HG03135 (cell line): ENCODE results near the gene ASAP3.
A peak's percentile ranks its signal among the peaks of the same experiment; 100 is the strongest.

Experiments used
- ATAC-seq: cut with Tn5 transposase; IDR thresholded peaks from one replicate; pipeline ENCODE4 v1.9.1; 2021; ENCODE audit warnings: mild to moderate bottlenecking, moderate library complexity; ENCODE audit not compliant: unreplicated experiment

Gene ASAP3

DNA sequence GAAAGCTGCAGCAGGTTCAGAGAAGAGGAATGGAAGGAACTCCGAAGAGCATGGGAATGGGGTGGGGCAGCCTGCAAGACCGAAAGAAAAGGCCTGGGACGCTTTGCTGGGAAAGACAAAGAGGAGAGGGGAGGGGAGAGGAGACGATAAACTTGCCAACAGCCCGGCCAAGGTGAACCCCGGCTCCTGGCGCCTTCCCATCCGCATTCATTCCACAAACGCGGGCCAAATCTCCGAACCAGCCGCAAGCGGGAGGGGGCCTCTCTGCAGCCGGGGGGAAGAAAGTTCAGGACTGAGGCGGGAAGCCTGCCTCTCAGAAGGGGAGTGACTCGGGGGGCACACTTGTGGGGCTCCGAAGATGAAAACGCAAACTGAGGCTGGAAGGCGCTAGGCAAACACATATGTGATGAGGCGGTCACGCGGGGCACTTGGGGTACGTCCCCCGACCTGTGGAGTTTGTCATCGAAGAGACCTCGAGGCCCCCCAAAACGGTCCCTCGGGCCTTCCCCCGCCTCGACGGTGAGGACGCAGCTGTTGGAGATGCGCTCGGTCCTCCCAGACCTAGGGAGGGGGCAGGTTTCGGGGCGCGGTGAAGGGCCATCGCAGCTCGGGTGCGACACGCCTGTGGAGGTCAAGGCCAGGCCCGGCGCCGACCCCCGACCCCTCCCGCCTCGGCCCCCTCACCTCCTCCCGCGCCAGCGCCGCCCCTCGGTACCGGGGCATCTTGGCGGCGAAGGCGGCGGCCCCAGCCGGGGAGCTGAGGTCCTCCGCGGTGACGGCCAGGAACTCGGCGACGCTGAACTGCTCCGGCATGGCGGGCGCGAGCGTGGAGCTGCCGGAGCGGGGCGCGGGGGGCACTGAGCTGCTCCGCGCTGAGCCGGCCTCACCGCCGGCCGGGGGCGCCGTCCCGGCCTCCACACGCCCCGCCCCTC is at the start of gene ASAP3:
Gene ASAP3 (minus strand): TSS at position 859 of the 932 bp plus-strand sequence. CDS start 46 bp downstream, at position 813.
- ATAC-seq: peak; percentile 43

DNA sequence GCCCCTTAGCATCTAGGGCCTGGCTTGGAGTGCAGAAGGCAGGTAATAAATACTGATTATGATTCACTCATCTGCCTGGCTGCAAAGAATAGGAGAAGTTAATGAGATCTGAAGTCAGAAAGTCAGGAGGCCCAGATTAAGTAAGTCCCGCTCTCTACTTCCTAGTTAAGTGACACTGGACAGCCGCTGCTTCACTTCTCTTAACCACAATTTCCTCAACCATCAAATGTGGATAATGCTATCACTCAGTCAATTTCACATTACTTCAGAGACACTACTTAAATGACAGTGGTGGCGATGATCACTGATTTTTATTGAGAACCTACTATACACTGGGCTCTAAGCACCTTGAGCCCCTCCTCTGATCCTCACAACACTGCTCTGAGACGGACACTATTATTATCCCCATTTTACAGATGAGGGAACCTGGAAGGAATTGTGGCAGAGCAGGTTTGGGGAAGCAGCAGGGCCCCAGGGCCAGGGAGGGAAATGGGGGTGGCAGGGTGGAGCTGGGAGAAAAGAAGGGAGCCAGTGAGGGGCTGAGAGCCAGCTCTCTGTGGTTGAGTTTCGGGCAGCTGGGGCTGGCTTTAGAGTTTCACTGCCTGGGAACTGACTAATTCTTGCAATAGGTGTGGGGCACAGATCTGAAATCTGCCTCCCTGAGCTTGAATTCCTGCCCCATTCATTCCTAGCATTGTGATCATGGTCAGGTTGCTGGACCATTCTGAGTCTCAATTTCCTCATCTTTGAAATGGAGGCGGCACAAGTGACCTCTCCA is 49.5 kb upstream of the ASAP3 start:
- ATAC-seq: no peak

DNA sequence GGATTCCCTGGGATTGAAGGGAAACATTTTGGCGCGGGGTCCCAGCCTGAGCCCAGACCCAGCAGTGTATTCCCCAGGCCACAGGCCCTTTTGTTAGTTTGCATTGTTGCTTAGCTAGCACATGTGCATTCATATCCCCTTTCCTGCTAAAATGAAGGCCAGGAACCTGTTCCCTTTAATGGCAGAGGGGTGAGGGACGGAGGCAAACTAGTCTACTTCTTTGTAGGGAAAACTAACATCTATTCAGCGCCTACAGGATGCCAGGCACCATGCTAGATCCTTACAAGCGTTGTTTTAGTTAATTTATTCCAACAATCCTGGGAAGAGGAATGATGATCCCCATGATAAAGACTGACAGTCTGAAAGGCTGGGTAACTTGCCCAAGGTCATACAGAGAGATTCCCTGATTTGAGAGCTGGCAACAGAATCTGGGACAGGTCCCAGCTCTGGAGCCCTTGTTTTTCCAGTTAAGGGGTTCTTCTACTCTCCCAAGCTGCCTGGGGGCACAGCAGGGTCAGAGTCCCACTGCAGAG is 47.6 kb upstream of the ASAP3 start:
- ATAC-seq: no peak

DNA sequence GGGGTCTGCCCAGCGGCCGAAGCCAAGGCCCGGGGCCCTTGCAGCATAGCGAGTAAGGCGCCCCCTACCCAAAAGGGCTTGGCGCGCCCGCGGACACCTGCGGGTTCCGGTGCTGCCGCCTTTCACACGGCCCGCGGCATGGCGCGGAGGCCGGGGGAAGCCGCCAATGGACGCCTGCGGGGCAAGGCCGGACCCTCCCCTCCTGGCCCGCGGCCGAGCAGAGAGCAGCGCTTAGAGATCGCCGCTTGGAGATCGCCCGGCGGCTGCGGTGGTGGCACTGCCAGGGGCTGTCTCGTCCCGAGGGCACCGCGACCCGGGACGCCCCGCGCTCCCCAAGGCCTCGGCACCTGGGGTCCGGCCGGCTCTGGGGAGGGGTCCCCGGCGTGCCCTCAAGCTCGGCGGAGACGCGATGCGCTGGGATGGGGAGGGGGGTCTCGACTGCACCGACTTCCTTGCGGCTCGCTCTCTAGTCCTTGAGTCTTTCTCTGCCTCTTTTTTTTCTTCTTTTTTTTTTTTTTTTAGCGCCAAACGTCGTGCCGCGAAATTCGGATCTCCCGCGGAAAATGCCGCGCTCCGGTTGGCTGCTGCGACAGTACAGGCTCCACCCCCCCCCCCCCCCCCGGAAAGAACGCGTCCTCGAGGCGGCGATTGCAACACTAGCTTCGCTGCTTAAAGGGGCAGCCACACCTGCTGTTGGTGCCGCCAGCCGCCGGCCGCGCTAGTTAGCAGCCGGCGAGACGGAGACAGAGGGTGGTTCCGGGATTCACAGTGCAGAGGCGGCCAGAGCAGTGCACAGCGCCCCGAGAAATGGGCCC is 47.0 kb upstream of the ASAP3 start, which contains the start of gene E2F2:
Gene E2F2 (minus strand): TSS at position 487 of the 815 bp plus-strand sequence. CDS start 440 bp downstream, at position 47.
- ATAC-seq: peak; percentile 36

DNA sequence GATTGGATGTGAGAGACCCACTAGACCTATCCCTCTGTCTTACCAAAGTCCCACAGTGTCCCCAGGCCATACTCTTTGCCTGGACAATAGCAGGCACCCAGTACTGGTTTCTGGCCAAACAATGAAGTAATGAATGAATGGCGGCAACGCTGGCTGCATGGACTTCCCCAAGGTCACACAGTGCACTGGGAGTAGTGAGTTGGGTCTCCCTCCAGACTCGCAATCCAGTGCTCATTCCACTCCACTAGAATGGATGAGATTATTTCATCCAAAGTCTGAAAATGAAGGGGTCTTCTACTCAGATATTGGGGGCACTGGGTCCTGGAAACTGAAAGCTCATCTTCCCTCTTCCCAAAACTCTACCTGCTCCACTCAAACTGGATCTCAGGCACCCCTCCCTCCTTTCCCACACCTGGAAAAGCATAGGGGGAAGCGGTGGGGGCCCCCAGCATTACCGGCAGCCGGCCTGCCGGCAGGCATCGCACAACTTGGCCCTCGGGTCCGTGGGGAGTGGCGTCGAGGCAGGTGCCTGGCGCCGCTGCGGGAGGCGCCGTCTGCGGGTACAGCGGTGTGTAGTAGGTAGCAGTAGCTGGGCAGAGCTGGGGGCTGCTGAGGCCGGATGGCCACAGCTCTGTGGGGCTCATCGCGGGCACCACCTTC is 46.2 kb upstream of the ASAP3 start:
- no peak for ATAC-seq

DNA sequence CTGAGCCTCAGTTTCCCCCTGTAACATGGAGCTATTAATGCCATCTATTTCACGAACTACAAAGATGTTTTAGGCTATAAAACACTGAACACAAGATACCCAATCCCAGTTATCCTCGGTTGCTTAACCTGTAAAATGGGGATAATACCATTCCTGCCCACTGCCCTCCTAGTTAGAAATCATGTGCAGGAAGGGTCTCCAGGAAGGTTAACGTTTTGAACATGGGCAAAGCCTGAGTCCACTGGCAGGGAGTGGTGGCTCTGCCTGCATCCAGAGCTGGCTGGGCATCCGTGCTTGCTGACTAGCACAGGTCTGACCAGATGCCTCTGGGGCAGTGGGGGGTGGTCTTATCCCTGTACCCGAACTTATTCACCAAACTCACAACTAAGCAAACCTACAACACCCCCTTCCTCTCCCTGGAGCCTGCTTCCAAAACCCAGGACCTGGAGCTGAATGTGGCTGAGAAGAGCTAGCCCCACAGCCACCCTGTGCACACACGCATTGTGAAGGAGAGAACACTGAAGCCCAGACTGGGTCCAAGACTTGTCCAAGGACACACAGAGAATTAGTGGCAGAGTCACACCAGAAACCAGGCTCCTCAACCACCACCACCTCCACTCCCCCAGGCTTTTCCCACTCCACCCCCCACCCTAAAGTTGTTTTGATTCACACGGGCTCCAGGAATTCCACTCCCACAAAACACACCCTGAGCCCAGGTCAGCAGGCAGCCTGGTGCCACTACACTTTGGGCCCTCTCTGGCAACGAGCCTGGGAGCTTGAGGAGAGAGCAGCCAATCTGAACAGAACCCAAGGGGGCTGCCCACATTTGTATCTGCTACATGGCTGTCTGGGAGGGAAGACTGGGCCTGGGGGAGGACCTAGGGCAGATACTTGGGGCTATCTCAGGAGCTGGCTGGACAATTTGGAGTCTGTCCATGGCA is 45.4 kb upstream of the ASAP3 start:
- ATAC-seq: no peak

DNA sequence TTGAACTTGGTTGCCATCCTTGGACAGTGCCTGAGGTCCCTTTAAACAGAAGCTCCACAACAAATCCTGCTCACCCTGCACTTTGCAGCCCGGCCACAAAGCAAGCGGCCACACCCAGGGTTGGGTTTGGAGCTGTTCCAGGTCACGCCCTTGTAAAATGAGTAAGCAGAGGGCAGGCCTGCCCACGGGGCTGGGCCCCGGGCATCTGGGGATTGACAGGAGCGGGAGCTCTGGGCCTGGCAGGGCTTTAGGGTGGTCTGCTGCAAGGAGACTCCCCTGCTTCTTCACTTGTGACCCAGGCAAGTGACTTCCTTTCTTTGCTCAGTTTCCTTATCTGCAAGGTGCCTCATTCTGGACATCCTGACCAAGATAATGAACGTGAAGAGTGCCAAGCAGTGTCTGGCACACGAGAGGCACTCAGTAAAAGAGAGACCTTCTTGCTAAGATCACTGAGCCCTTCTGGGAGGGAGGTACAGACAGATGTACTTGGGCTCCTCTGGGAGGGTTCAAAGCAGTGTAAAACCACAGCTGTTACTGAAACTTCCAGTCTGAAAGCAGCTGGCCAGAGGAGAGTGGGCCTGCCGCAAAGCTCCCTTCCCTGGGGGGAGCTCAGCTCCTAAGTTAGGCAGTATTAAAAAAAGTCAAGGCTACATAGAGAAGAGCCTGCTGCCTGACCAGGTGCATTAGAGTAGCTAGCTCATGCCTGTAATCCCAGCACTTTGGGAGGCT is 44.4 kb upstream of the ASAP3 start:
- peak; percentile 37 for ATAC-seq

DNA sequence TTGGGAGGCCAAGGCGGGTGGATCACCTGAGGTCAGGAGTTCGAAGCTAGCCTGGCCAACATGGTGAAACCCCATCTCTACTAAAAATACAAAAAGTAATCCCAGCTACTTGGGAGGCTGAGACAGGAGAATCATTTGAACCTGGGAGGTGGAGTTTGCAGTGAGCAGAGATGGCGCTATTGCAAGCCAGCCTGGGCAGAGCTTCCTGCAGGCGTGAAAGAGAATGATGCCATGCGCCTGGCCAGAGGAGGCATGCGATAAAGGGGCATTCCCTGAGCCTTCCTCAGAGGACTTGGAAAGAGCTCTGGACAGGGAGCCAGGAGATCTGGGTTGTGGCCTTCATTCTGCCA is 43.9 kb upstream of the ASAP3 start:
- no peak for ATAC-seq

DNA sequence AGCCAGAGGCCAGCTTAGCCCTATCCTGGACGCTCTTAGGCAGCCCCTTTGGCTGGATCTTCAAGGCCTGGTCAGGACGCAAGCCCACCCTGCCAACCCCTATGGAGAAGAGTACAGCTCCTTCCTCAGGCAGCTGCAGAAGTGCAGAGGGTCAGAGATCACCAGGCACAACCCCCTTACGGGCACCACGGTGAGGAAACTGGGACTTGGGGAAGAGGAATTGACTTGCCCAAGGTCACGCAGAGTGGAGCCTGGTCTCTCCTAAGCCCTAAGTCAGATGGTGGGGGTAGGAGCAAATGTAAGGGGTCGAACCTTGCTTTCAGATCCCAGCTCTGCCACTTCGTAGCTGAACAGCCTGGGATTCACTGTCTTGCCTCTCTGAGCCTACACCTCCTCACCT is 43.4 kb upstream of the ASAP3 start:
- ATAC-seq: no peak

DNA sequence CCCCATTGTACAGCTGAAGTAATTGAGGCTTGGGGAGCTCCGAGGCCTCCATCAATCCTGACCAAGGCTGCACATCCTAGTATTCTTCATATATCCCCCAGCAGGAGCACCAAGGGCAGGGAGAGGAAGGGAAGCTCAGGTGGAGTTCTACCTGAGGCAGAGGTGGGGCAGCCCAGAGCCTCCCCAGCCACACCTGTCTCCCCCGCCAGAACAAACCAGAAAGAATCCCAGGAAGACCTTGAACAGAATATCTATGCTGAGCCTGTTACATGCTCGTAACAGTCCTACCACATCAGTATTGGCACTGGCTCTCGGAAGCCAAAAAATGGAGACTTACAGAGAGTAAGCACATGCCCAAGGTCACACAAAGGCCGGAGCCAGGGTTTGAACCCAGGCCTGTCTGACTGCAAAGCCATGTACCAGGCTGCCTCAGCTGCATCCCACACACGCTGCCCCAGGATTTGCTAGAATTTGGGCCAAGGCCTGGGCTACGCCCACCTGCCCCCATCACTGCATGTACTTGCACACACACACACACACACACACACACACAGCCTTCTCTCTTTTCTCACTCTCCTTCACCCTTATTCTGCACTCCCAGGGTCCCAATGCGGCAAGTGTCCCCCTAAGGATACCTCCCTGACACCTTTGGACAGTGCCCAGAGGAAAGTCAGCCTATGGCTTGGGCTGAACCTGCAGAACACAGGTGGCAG is 42.5 kb upstream of the ASAP3 start:
- ATAC-seq: no peak

DNA sequence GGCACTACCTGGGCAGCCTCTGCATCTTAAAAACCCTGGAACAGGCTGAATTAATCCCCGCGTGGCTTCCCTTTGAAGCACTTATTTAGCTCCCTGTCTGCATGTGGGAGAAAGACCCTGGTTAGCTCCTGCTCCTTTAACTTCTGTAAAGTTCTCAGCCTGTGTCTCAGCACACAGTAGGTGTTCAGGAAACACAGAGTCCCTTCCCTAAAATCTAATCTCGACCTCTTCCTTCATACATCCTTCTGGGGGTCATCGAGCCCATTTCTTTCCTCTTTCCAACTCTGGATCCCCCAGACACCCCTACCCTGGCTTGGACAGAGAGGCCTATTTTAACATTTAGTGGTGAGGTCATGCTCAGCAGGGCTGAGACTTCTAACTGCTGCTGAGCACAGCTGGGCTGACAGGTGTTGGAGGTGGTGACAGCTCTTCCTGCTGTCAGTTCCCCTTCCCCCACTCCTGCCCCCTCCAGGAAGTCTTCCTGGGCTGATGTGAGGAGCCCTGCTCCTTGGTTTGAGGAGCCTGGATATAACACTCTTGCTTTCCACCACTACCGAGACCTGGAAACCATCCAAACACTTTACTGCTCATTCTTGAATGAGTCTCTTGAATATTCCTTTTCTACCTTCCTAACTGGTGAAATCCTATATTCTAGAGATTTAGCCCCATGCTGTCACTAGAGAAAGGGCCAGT is 41.7 kb upstream of the ASAP3 start:
- ATAC-seq: no peak

DNA sequence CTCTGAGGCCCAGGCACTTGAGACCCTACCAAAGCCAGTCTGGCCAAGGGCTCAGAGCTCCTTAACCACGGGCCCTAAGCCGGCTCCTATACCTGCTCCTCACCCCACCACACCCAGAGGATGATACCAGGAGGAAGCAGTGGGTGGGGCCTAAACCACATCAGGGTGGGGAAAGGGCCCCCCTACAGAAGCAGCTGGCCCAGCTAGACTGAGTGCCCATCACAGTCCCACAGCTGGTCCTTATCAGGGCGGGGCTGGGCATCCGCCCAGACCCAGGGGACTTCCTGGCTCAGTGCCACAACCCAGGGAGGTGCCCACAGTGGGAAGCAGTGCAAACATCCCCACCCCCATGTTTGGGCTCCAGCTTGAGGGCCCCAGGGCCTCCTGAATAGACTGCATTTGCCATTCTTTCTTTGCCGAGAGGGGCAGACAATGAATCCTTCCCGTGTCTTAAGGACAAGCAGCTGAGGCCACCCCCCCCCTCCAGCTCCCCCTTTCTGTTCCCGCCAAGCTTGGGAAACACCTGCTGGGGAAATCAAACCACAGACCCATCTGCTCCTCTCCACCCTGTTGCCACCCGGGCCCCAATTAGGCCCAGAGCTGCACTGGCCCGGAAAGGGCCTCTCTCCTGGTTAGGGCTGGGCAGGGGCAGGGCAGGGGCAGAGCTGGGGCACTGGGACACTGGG is 40.9 kb upstream of the ASAP3 start:
- no peak for ATAC-seq

DNA sequence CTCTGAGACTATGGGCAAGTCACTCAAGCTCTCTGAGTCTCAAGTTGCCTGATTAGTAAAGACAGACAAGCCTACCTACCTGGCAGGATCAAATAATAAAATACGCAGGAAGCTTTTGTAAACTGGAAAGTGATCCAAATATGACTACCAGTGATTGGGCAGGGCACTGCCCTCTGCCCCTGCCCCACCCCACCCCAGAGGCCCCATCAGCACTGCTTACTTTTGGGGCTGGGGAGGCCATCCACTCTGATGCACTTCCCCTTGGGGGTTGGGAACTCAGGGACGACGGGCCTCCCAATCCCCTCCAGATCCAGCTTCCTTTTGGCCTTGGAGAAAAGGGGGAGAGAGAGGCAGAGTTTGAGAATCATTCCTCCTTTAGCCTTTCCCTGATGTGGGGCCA is 40.2 kb upstream of the ASAP3 start:
- no peak for ATAC-seq

DNA sequence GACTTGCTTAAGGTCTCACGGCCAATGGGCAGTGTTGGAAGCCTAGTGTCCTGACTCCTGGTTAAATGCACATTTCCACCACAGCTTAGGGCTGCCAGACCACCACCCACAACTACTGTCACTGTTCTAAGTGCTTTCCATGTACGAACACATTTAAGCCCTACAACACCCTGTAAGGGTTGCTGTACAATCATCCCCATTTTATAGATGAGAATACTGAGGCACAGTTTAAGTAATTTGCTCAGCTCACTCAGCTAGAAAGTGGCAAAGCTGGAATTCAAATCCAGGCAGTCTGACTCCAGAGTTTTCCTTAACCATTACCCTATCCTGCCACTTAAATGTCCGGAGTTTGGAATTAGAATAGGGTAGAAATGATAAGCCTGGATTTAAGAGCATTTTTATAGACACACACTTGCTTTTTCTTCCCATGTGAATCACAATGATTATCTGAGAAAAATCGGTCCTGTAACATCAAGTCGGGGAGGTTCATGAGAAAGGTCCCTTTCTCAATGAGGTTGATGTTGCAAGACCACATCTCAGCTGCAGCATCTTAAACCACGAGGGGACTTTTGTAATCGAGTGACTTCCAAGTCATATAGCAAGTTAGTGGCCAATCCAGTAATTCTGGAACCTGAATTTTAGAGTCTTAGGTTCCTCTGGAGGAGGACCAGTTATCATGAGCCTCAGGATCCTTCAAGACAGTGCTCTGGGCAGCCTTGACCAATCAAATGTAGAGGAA is 38.4 kb upstream of the ASAP3 start:
- ATAC-seq: no peak

DNA sequence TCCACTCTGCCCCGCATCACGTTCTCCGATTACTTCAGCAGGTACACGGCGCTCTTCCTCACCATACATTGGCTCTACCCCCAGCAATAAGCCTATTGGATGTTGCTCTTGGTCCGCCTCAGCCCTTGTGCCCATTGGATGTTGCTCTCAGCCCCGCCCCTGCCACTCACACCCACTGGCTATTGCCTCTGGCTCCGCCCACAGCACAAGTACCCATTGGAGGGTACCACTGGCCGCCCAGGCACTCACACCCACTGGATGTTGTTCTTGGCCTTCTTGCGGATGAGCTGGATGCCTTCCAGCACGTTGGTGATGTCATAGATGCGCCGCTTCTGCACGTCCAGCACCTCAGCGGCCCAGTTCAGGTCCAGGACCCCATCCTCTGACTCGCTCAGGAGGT is 37.6 kb upstream of the ASAP3 start:
- no peak for ATAC-seq

DNA sequence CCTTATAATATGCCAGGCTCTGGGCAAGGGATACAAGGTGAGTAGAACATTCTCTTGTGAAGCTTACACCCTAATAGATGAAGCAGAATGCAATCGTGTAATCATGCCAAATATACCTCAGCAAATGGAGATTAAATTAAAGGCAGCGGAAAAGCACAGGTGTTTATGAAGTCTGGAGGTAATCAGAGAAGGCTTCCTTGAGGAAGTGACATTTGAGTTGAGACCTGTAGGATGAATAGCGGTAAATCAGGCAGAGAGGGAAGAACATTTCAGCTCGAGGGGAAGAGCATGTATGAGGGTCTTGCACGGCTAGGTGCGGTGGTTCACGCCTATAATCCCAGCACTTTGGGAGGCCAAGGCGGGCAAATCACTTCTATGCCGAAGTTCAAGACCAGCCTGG is 33.6 kb upstream of the ASAP3 start:
- ATAC-seq: no peak
